ENCODE results near the gene NME1. TPM values are rescaled to one million over a fixed set of nuclear protein-coding genes. Genes with fewer than 3 reads are reported as not detected.
"Not testable (repeated sequence)": the region's sequence is repeated elsewhere in the genome, so short reads cannot be mapped to it uniquely, and the experiment has no call there.

NME1 gene
- total and polyA plus RNA-seq, 12 donors: 12.9 to 169 (median 24.6) TPM

- no peak for TF ChIP-seq CTCF (IDR thresholded peaks at IDR 0.05)
- Histone ChIP-seq H3K9me3 (no peaks in the 10 kb centered on the region), H3K27ac (peak within 1 kb of the TSS; percentile 95 to 100 (median 98)), H3K36me3 (no peaks in the 10 kb centered on the region), H3K4me1 (peaks cover 9 to 47% (median 29%) of the 10 kb centered on the region in 9 donors), H3K27me3 (no peaks in the 10 kb centered on the region), H3K4me3 (peak within 1 kb of the TSS; percentile 74 to 99 (median 98))
- DNase-seq (peak; percentile 97 to 98), ATAC-seq (peak; percentile 89 to 97 (median 92))
- WGBS, 2 donors: 0 to 1% methylated on average over 52 to 68 of the region's 68 CpGs
- intact Hi-C loops (cut with DNase I): loop anchor here in 6 of 10 donors (1.0 to 2.0 kb wide), 4 partner anchors 32 to 254 kb away; partner anchors contain the start of genes NME1 (in 5 of the 6), NME2 (in 1 of the 6) and TOB1 (in 1 of the 6)
Observed at GRCh38 chr17:51120739-51121619, 32.4 kb upstream of the NME1 start, which contains the start of gene SPAG9. Gene SPAG9 (minus strand): TSS chr17:51120868. CDS start chr17:51120656, 212 bp downstream.

- no peaks in the 10 kb centered on the region for H3K36me3 ChIP-seq
- H3K27ac ChIP-seq: peak overlapping the region; percentile 95 to 100 (median 98)
- peak; percentile 71 to 92 (median 90) for ATAC-seq
- peaks cover 9 to 47% (median 24%) of the 10 kb centered on the region in 9 donors for H3K4me1 ChIP-seq
- TF ChIP-seq CTCF (IDR thresholded peaks at IDR 0.05): no peak
- no peaks in the 10 kb centered on the region for H3K27me3 ChIP-seq
- intact Hi-C loops (cut with DNase I): loop anchor here in 5 of 10 donors (1.0 to 2.0 kb wide), 4 partner anchors 31 to 255 kb away; partner anchors contain the start of genes NME1 (in 4 of the 5), NME2 (in 1 of the 5) and TOB1 (in 1 of the 5)
- WGBS, 2 donors: 21 to 23% methylated on average over 23 of the region's 23 CpGs
- peak; percentile 78 to 93 for DNase-seq
- H3K4me3 ChIP-seq: peak overlapping the region; percentile 41 to 99 (median 96)
- no peaks in the 10 kb centered on the region for H3K9me3 ChIP-seq
Observed at GRCh38 chr17:51121620-51122472, 31.5 kb upstream of the NME1 start.

- DNase-seq; H3K9me3 ChIP-seq; H3K36me3 ChIP-seq; H3K27me3 ChIP-seq; ATAC-seq; intact Hi-C loops (cut with DNase I): not testable (repeated sequence)
- Histone ChIP-seq H3K4me3 (peak overlapping the region in 2 of 10 donors; percentile 99), H3K4me1 (peaks cover 9 to 40% (median 19%) of the 10 kb centered on the region in 9 donors), H3K27ac (peak overlapping the region; percentile 95 to 100 (median 98))
- WGBS, 2 donors: 90 to 95% methylated on average over 10 of the region's 10 CpGs
Observed at GRCh38 chr17:51122473-51123115, 30.8 kb upstream of the NME1 start.

- ATAC-seq (no peak), DNase-seq (no peak)
- WGBS, 2 donors: 90 to 93% methylated on average over 5 of the region's 5 CpGs
- intact Hi-C loops (cut with DNase I): no loop called here
- no peaks in the 10 kb centered on the region for H3K9me3 ChIP-seq
- peaks cover 0 to 29% (median 0%) of the 10 kb centered on the region in 9 donors for H3K4me1 ChIP-seq
- H3K27me3 ChIP-seq: no peaks in the 10 kb centered on the region
- H3K36me3 ChIP-seq: no peaks in the 10 kb centered on the region
- H3K27ac ChIP-seq: no peak overlapping the region
- H3K4me3 ChIP-seq: no peak overlapping the region
- TF ChIP-seq CTCF (IDR thresholded peaks at IDR 0.05): no peak
Observed at GRCh38 chr17:51124640-51125503, 28.5 kb upstream of the NME1 start.
